Uterus (tissue), 2 donors: ENCODE data around the gene FBXO7.

Source experiments
- POLR2A ChIP-seq, 2 donors: fragments of 450-650 bp; IDR thresholded peaks; one replicate each; pipeline ENCODE4 v1.6.1; 2016; ENCODE audit warnings: antibody characterized with exemption in 2 of 2, mild to moderate bottlenecking in 1 of 2, moderate library complexity in 1 of 2
- TF ChIP-seq, protein P1 (sequence below), 4 experiments: fragments of 200-600 bp in 2 of 4; fragments of 450-650 bp in 2 of 4; sonication (generic) in 2 of 4; IDR thresholded peaks; one replicate each; pipeline ENCODE4 v1.5.1; 2016 to 2019; ENCODE audit warnings: antibody characterized with exemption in 4 of 4, mild to moderate bottlenecking in 2 of 4, moderate library complexity in 1 of 4

DNA sequence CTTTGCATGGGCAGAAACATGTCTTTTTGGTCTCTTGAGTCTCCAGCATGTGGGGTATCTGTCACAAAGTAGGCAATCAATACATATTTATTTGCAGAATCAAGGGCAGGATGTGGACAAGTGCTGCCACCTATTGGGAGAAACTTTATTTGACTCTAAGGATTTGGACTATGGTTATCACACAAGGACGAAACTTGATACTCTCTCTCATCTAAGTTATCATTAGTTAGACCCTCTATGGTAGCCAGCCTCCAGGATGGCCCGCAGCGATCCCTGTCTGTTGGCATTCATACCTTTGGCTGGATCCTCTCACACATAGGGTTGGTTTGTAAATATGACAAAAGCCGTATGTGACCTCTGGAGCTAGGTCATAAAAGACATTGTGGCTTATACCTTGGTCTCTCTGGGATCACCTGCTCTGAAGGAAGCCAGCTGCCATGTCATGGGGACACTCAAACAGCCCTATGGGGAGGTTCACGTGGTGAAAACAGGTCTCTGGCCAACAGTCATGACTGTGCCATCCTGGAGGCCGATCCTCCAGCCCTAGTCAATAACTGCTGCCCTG is 1.1 kb upstream of the FBXO7 start:
- TF ChIP-seq, protein P1, sequence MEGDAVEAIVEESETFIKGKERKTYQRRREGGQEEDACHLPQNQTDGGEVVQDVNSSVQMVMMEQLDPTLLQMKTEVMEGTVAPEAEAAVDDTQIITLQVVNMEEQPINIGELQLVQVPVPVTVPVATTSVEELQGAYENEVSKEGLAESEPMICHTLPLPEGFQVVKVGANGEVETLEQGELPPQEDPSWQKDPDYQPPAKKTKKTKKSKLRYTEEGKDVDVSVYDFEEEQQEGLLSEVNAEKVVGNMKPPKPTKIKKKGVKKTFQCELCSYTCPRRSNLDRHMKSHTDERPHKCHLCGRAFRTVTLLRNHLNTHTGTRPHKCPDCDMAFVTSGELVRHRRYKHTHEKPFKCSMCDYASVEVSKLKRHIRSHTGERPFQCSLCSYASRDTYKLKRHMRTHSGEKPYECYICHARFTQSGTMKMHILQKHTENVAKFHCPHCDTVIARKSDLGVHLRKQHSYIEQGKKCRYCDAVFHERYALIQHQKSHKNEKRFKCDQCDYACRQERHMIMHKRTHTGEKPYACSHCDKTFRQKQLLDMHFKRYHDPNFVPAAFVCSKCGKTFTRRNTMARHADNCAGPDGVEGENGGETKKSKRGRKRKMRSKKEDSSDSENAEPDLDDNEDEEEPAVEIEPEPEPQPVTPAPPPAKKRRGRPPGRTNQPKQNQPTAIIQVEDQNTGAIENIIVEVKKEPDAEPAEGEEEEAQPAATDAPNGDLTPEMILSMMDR (IDR thresholded peaks at IDR 0.05): peak; percentile 39 to 58 (median 50)
- no peak for TF ChIP-seq POLR2A (IDR thresholded peaks at IDR 0.05)
